ENCODE measurements around the gene JADE2. TPM values are rescaled to one million over a fixed set of nuclear protein-coding genes. Genes with fewer than 3 reads are reported as not detected.

The JADE2 gene
- total RNA-seq, 3 donors from 2014 or later, result 73.6 to 83.6 (median 76.8) TPM

- Mint-ChIP-seq H3K4me1 (ENCODE audit: low read depth) (peaks cover 22% of the 10 kb centered on the region), H3K27me3 (ENCODE audit: low read depth) (no peaks in the 10 kb centered on the region), H3K36me3 (ENCODE audit: insufficient read depth) (peaks cover 43% of the 10 kb centered on the region), H3K4me3 (no peak overlapping the region), H3K9me3 (no peaks in the 10 kb centered on the region)
- DNase-seq, result no peak
- ATAC-seq, result no peak
Measured at GRCh38 chr5:134610725-134611124, 85.3 kb downstream of the JADE2 start.

GRCh38 chr5:134611515-134611914 is 86.0 kb downstream of the JADE2 start:
- DNase-seq (no peak), ATAC-seq (no peak)
- Mint-ChIP-seq H3K4me3 (no peak overlapping the region), H3K36me3 (ENCODE audit: insufficient read depth) (peaks cover 40% of the 10 kb centered on the region), H3K9me3 (no peaks in the 10 kb centered on the region), H3K27me3 (ENCODE audit: low read depth) (no peaks in the 10 kb centered on the region), H3K4me1 (ENCODE audit: low read depth) (peaks cover 22% of the 10 kb centered on the region)

- DNase-seq, result no peak
- Mint-ChIP-seq H3K9me3 (no peaks in the 10 kb centered on the region), H3K36me3 (ENCODE audit: insufficient read depth) (peaks cover 35% of the 10 kb centered on the region), H3K4me3 (no peak overlapping the region), H3K4me1 (ENCODE audit: low read depth) (peaks cover 8% of the 10 kb centered on the region), H3K27me3 (ENCODE audit: low read depth) (no peaks in the 10 kb centered on the region)
- ATAC-seq, result no peak
Measured at GRCh38 chr5:134614450-134615085, 89.1 kb downstream of the JADE2 start.

- peaks cover 8% of the 10 kb centered on the region for H3K4me1 Mint-ChIP-seq (ENCODE audit: low read depth)
- H3K36me3 Mint-ChIP-seq (ENCODE audit: insufficient read depth), result peaks cover 21% of the 10 kb centered on the region
- H3K9me3 Mint-ChIP-seq, result no peaks in the 10 kb centered on the region
- DNase-seq, result no peak
- H3K27me3 Mint-ChIP-seq (ENCODE audit: low read depth), result no peaks in the 10 kb centered on the region
- H3K4me3 Mint-ChIP-seq, result no peak overlapping the region
- ATAC-seq, result no peak
Measured at GRCh38 chr5:134620634-134621033, 95.2 kb downstream of the JADE2 start.

- Mint-ChIP-seq H3K4me3 (no peak overlapping the region), H3K4me1 (ENCODE audit: low read depth) (peaks cover 18% of the 10 kb centered on the region), H3K36me3 (ENCODE audit: insufficient read depth) (peaks cover 11% of the 10 kb centered on the region), H3K9me3 (no peaks in the 10 kb centered on the region), H3K27me3 (ENCODE audit: low read depth) (no peaks in the 10 kb centered on the region)
- ATAC-seq (no peak), DNase-seq (no peak)
Measured at GRCh38 chr5:134625559-134625958, 100.1 kb downstream of the JADE2 start.

GRCh38 chr5:134626369-134627014 is 101.0 kb downstream of the JADE2 start:
- Mint-ChIP-seq H3K4me3 (no peak overlapping the region), H3K4me1 (ENCODE audit: low read depth) (peaks cover 25% of the 10 kb centered on the region)

More at GRCh38 chr5:134626369-134627014, 101.0 kb downstream of the JADE2 start:
- ATAC-seq (no peak), DNase-seq (no peak)
- Mint-ChIP-seq H3K27me3 (ENCODE audit: low read depth) (no peaks in the 10 kb centered on the region), H3K9me3 (no peaks in the 10 kb centered on the region), H3K36me3 (ENCODE audit: insufficient read depth) (peaks cover 11% of the 10 kb centered on the region)

Other genes starting within 250 kb of the JADE2 start
- 1 to 10 TPM in 2 of 3 donors, under 1 TPM in 1; 0.71 to 1.8 (median 1.3) TPM for gene CDKL3, start 158.5 kb upstream of the JADE2 start, total RNA-seq
- gene UBE2B, start 154.1 kb upstream of the JADE2 start, total RNA-seq, result 100 to 1,000 TPM in 1 of 3 donors, 10 to 100 TPM in 2; 84.1 to 104 (median 95.9) TPM
- gene CDKN2AIPNL, start 113.8 kb upstream of the JADE2 start, total RNA-seq, result 10 to 100 TPM; 44.0 to 44.4 (median 44.0) TPM
- 10 to 100 TPM; 57.4 to 63.7 (median 58.3) TPM for gene SAR1B, start 107.2 kb downstream of the JADE2 start, total RNA-seq
- 10 to 100 TPM; 27.2 to 30.0 (median 28.3) TPM for gene SEC24A, start 123.1 kb downstream of the JADE2 start, total RNA-seq
- gene CAMLG, start 212.9 kb downstream of the JADE2 start, total RNA-seq, result 10 to 100 TPM; 21.7 to 24.5 (median 23.1) TPM
- gene DDX46, start 233.1 kb downstream of the JADE2 start, total RNA-seq, result 10 to 100 TPM; 70.9 to 80.8 (median 72.2) TPM

Measured in activated T-cell treated with anti-CD3 and anti-CD28 coated beads, Interleukin-2, amount 50 U/mL, for 4 hours (primary cell).